Suprapubic skin (tissue), 4 donors: Measurements from ENCODE around the gene SDHC. TPM values are rescaled to one million over a fixed set of nuclear protein-coding genes. Genes with fewer than 3 reads are reported as not detected.
"Not testable (repeated sequence)": the region's sequence is repeated elsewhere in the genome, so short reads cannot be mapped to it uniquely, and the experiment has no call there.

ENCODE experiments used
- DNase-seq, 2 donors: peaks; one replicate each; pipeline ENCODE4 v3.0.0-alpha.2; 2019; ENCODE audit warnings: low spot score in 2 of 2
- H3K27ac ChIP-seq: fragments of 200-600 bp; sonication (generic); one replicate; pipeline ENCODE4 v1.5.1; 2019
- H3K27me3 ChIP-seq: fragments of 200-600 bp; sonication (generic); one replicate; pipeline ENCODE4 v1.5.1; 2019
- H3K36me3 ChIP-seq: fragments of 200-600 bp; sonication (generic); one replicate; pipeline ENCODE4 v1.5.1; 2019
- H3K4me1 ChIP-seq: fragments of 200-600 bp; sonication (generic); one replicate; pipeline ENCODE4 v1.5.1; 2019
- H3K4me3 ChIP-seq: fragments of 200-600 bp; sonication (generic); one replicate; pipeline ENCODE4 v1.5.1; 2019; ENCODE audit warnings: mild to moderate bottlenecking
- H3K9me3 ChIP-seq: fragments of 200-600 bp; sonication (generic); one replicate; pipeline ENCODE4 v1.5.1; 2019
- CTCF ChIP-seq, 2 donors: fragments of 200-600 bp in 1 of 2; fragments of 450-650 bp in 1 of 2; sonication (generic) in 1 of 2; IDR thresholded peaks; one replicate each; pipeline ENCODE4 v1.5.1; 2016 to 2019; ENCODE audit warnings: antibody characterized with exemption in 2 of 2, mild to moderate bottlenecking in 1 of 2, moderate library complexity in 1 of 2
- EP300 ChIP-seq: sonication (generic); formaldehyde crosslinking; IDR thresholded peaks from one replicate; pipeline ENCODE4 v1.6.1; 2017; ENCODE audit warnings: antibody characterized with exemption
- POLR2A ChIP-seq, 2 donors: fragments of 450-650 bp; IDR thresholded peaks; one replicate each; pipeline ENCODE4 v1.6.1; 2017; ENCODE audit warnings: antibody characterized with exemption in 2 of 2, mild to moderate bottlenecking in 2 of 2, moderate library complexity in 2 of 2
- POLR2AphosphoS5 ChIP-seq, 3 donors: sonication (generic); formaldehyde crosslinking; IDR thresholded peaks; one replicate each; pipeline ENCODE4 v1.6.1; 2017; ENCODE audit warnings: antibody characterized with exemption in 3 of 3
- WGBS: methylation state at CpG from one replicate; pipeline ENCODE4 v1.1.5; 2018; 5-methylcytosine and 5-hydroxymethylcytosine counted together
- total RNA-seq, 4 donors: library from RNA; depleted of rRNA; stranded (reverse); fragments of >200 nt; gene quantifications; one replicate each; pipeline ENCODE4 v1.1.0, GENCODE V29; 2016

The SDHC gene
- total RNA-seq, 4 donors from 2014 or later: 45.0 to 84.6 (median 60.7) TPM

GRCh38 chr1:161309868-161310267 lies 4.3 kb upstream of the SDHC start, which contains the start of gene MPZ:
Gene MPZ, minus strand, starts transcription at chr1:161309968. Its CDS starts 63 bp downstream, at chr1:161309905.
- H3K27ac ChIP-seq: no peak within 1 kb of the TSS
- no peak for TF ChIP-seq EP300
- no peaks in the 10 kb centered on the region for H3K36me3 ChIP-seq
- DNase-seq: no peak
- H3K4me3 ChIP-seq: no peak within 1 kb of the TSS
- H3K27me3 ChIP-seq: no peaks in the 10 kb centered on the region
- H3K9me3 ChIP-seq: no peaks in the 10 kb centered on the region
- H3K4me1 ChIP-seq: peaks cover 19% of the 10 kb centered on the region
- WGBS: 44% methylated on average over 2 of the region's 2 CpGs

GRCh38 chr1:161311595-161312181 lies 2.5 kb upstream of the SDHC start:
- Histone ChIP-seq H3K4me3 (no peak overlapping the region), H3K9me3 (no peaks in the 10 kb centered on the region), H3K27me3 (no peaks in the 10 kb centered on the region), H3K27ac (no peak overlapping the region), H3K36me3 (no peaks in the 10 kb centered on the region), H3K4me1 (peaks cover 16% of the 10 kb centered on the region)
- DNase-seq: no peak
- 91% methylated on average over 4 of the region's 4 CpGs for WGBS
- TF ChIP-seq CTCF (IDR thresholded peaks at IDR 0.05): no peak
- TF ChIP-seq POLR2AphosphoS5 (IDR thresholded peaks at IDR 0.05): no peak
- TF ChIP-seq POLR2A (IDR thresholded peaks at IDR 0.05): no peak
- no peak for TF ChIP-seq EP300

GRCh38 chr1:161313554-161314200 lies 504 bp upstream of the SDHC start:
- DNase-seq: peak in 1 of 2 donors; percentile 63
- H3K9me3 ChIP-seq: no peaks in the 10 kb centered on the region
- H3K4me1 ChIP-seq: peaks cover 16% of the 10 kb centered on the region
- no peak for TF ChIP-seq POLR2A (IDR thresholded peaks at IDR 0.05)
- no peak for TF ChIP-seq EP300
- TF ChIP-seq CTCF (IDR thresholded peaks at IDR 0.05): no peak
- TF ChIP-seq POLR2AphosphoS5 (IDR thresholded peaks at IDR 0.05): no peak
- H3K4me3 ChIP-seq: peak overlapping the region; percentile 62
- 35% methylated on average over 28 of the region's 28 CpGs for WGBS
- peak overlapping the region; percentile 83 for H3K27ac ChIP-seq
- no peaks in the 10 kb centered on the region for H3K27me3 ChIP-seq
- H3K36me3 ChIP-seq: peaks cover 2% of the 10 kb centered on the region

GRCh38 chr1:161315841-161316674 lies 1.9 kb downstream of the SDHC start:
- WGBS: 77% methylated on average over 17 of the region's 17 CpGs
- DNase-seq, H3K27me3 ChIP-seq, H3K9me3 ChIP-seq, H3K36me3 ChIP-seq, H3K4me3 ChIP-seq, H3K27ac ChIP-seq: not testable (repeated sequence)
- peaks cover 16% of the 10 kb centered on the region for H3K4me1 ChIP-seq

- Histone ChIP-seq H3K27me3 (no peaks in the 10 kb centered on the region), H3K9me3 (no peaks in the 10 kb centered on the region), H3K27ac (no peak overlapping the region), H3K4me1 (no peaks in the 10 kb centered on the region), H3K36me3 (peaks cover 46% of the 10 kb centered on the region), H3K4me3 (no peak overlapping the region)
- TF ChIP-seq POLR2A (IDR thresholded peaks at IDR 0.05): no peak
- TF ChIP-seq EP300: no peak
- no peak for TF ChIP-seq CTCF (IDR thresholded peaks at IDR 0.05)
- TF ChIP-seq POLR2AphosphoS5 (IDR thresholded peaks at IDR 0.05): no peak
- 90% methylated on average over 4 of the region's 4 CpGs for WGBS
- DNase-seq: no peak
These were observed 9.8 kb downstream of the SDHC start for GRCh38 chr1:161324020-161324419.

GRCh38 chr1:161330346-161330745 lies 16.2 kb downstream of the SDHC start:
- Histone ChIP-seq H3K36me3 (peaks cover 88% of the 10 kb centered on the region), H3K27me3 (no peaks in the 10 kb centered on the region), H3K4me1 (no peaks in the 10 kb centered on the region), H3K9me3 (no peaks in the 10 kb centered on the region), H3K27ac (no peak overlapping the region), H3K4me3 (no peak overlapping the region)
- TF ChIP-seq POLR2AphosphoS5 (IDR thresholded peaks at IDR 0.05): no peak
- TF ChIP-seq EP300: no peak
- TF ChIP-seq POLR2A (IDR thresholded peaks at IDR 0.05): no peak
- no peak for TF ChIP-seq CTCF (IDR thresholded peaks at IDR 0.05)
- DNase-seq: no peak
- WGBS: 88% methylated on average over 4 of the region's 4 CpGs
